Breast epithelium (tissue), 3 donors: ENCODE results near the gene KCNQ5.

Experiments
- POLR2A ChIP-seq: fragments of 450-650 bp; IDR thresholded peaks from one replicate; pipeline ENCODE4 v1.6.1; 2016; ENCODE audit warnings: antibody characterized with exemption, mild to moderate bottlenecking, moderate library complexity
- POLR2AphosphoS5 ChIP-seq, 3 donors: sonication (generic); formaldehyde crosslinking; IDR thresholded peaks; one replicate each; pipeline ENCODE4 v1.6.1; 2017; ENCODE audit warnings: antibody characterized with exemption in 3 of 3
- TF ChIP-seq, protein P1 (sequence below), 3 donors: fragments of 450-650 bp; IDR thresholded peaks; one replicate each; pipeline ENCODE4 v1.5.1; 2016 to 2017; ENCODE audit warnings: antibody characterized with exemption in 3 of 3, mild to moderate bottlenecking in 3 of 3, moderate library complexity in 3 of 3

DNA sequence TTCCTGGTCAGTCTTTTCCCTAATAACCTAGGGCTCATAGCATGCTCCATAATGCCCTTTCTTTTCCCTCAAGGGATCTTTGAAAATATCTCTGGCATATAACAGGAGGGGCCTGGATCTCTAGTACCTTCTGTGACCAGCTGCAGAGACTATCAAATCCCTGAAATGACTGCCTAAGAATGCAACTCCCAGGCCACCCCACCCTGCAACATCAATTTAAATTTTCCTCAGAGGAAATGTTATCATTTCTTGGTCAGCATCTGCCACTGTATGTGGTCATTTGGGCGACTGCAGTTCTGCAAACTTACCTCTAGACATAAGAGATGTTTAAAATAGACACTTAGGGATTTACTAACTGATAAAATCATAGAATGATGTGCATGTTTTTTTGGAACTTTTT lies 200.2 kb downstream of the KCNQ5 start:
- TF ChIP-seq POLR2AphosphoS5 (IDR thresholded peaks at IDR 0.05) (no peak), POLR2A (no peak)
- TF ChIP-seq, protein P1, sequence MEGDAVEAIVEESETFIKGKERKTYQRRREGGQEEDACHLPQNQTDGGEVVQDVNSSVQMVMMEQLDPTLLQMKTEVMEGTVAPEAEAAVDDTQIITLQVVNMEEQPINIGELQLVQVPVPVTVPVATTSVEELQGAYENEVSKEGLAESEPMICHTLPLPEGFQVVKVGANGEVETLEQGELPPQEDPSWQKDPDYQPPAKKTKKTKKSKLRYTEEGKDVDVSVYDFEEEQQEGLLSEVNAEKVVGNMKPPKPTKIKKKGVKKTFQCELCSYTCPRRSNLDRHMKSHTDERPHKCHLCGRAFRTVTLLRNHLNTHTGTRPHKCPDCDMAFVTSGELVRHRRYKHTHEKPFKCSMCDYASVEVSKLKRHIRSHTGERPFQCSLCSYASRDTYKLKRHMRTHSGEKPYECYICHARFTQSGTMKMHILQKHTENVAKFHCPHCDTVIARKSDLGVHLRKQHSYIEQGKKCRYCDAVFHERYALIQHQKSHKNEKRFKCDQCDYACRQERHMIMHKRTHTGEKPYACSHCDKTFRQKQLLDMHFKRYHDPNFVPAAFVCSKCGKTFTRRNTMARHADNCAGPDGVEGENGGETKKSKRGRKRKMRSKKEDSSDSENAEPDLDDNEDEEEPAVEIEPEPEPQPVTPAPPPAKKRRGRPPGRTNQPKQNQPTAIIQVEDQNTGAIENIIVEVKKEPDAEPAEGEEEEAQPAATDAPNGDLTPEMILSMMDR (IDR thresholded peaks at IDR 0.05): no peak
